ENCODE data around the gene ACBD3. TPM values are rescaled to one million over a fixed set of nuclear protein-coding genes. Genes with fewer than 3 reads are reported as not detected.

The ACBD3 gene
- total and polyA plus RNA-seq, 2 of the 8 experiments (the other 6 are each of a cell fraction or from before 2014, with no cell fraction given), result 8.4 to 29.4 TPM

DNA sequence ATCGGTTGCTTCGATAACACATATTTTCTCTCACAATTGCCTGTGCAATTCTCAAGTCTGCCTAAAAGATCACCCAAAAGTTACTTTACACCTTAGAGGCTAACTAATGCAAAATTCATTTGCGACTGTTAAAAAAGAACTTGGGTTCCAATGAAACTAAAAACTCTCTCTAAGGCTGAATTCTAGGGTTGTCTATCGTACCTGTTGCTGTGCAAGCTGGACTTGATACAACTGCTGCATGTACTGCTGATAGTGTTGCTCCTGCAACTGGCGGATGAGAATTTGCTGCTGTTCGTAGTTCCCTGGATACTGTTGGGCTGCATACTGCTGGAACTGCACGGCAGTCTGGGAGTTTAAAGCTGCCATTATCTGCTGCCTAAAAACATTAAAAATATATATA, 27.6 kb downstream of the ACBD3 start (continued):
- no peak for TF ChIP-seq RXRA (IDR thresholded peaks at IDR 0.05; ENCODE audit: insufficient read depth, low read depth, low read length)
- no peak for TF ChIP-seq TEAD4 (IDR thresholded peaks at IDR 0.05; ENCODE audit: low read depth, low read length)
- no peak for TF ChIP-seq EP300 (IDR thresholded peaks at IDR 0.05; ENCODE audit: borderline replicate concordance in 1 of 2, low read depth in 2 of 2, low read length in 2 of 2)
- TF ChIP-seq ZNF274 (IDR thresholded peaks at IDR 0.05; ENCODE audit: borderline replicate concordance, extremely low read depth, low read length), result no peak
- no peak for TF ChIP-seq JUN (IDR thresholded peaks at IDR 0.05; ENCODE audit: low read depth, low read length)
- TF ChIP-seq SIN3A (conservative IDR thresholded peaks at IDR 0.05 in 1 of 2, IDR thresholded peaks at IDR 0.05 in 1 of 2; ENCODE audit: low read depth in 1 of 2, low read length in 2 of 2), result no peak
